Astrocyte (in vitro differentiated cells and primary cell): Measurements from ENCODE around the gene ZNF593OS.

Experiments used
- CTCF ChIP-seq: IDR thresholded peaks from 2 replicates; pipeline ENCODE4 v1.5.1; 2011; ENCODE audit warnings: low read depth, mild to moderate bottlenecking, inconsistent platforms, low read length, moderate library complexity; ENCODE audit not compliant: insufficient read depth
- EZH2 ChIP-seq: IDR thresholded peaks from 2 replicates; pipeline ENCODE4 v1.6.1; 2012; ENCODE audit warnings: mild to moderate bottlenecking, low read length, inconsistent platforms; ENCODE audit not compliant: insufficient read depth

GRCh38 chr1:26218906-26219494 lies 47.4 kb upstream of the ZNF593OS start:
- no peak for TF ChIP-seq EZH2
- TF ChIP-seq CTCF, result no peak
